UCSD-AML1 (cell line): Measurements from ENCODE around the gene USP17L13.
"Not testable (repeated sequence)": the region's sequence is repeated elsewhere in the genome, so short reads cannot be mapped to it uniquely, and the experiment has no call there.

Experiments
- DNase-seq: peaks from one replicate; lab custom pipeline; 2025; ENCODE audit not compliant: unreplicated experiment; lab: John Stamatoyannopoulos, UW

The USP17L13 gene

GRCh38 chr4:9224596-9224995 lies at the start of gene USP17L13:
Gene USP17L13 (plus strand): TSS chr4:9224896. CDS start chr4:9224896, 0 bp downstream.
- not testable (repeated sequence) for DNase-seq

- not testable (repeated sequence) for DNase-seq
Measured at GRCh38 chr4:9210357-9210756, 14.3 kb upstream of the USP17L13 start, which contains the start of gene USP17L10. Gene USP17L10 (plus strand): TSS chr4:9210657. CDS start chr4:9210657, 0 bp downstream.

- not testable (repeated sequence) for DNase-seq
Measured at GRCh38 chr4:9214701-9215100, 10.0 kb upstream of the USP17L13 start.

- DNase-seq, result not testable (repeated sequence)
Measured at GRCh38 chr4:9215105-9215504, 9.6 kb upstream of the USP17L13 start, which contains the start of gene USP17L11. Gene USP17L11 (plus strand): TSS chr4:9215405. CDS start chr4:9215405, 0 bp downstream.

GRCh38 chr4:9219852-9220251 lies 4.8 kb upstream of the USP17L13 start, which contains the start of gene USP17L12:
Gene USP17L12 (plus strand): TSS chr4:9220152. CDS start chr4:9220152, 0 bp downstream.
- DNase-seq, result not testable (repeated sequence)

- not testable (repeated sequence) for DNase-seq
Measured at GRCh38 chr4:9230249-9230648, 5.6 kb downstream of the USP17L13 start.

GRCh38 chr4:9234085-9234484 lies 9.4 kb downstream of the USP17L13 start, which contains the start of gene USP17L15:
Gene USP17L15 (plus strand): TSS chr4:9234385. CDS start chr4:9234385, 0 bp downstream.
- not testable (repeated sequence) for DNase-seq

- DNase-seq, result not testable (repeated sequence)
Measured at GRCh38 chr4:9238461-9238860, 13.8 kb downstream of the USP17L13 start.

- not testable (repeated sequence) for DNase-seq
Measured at GRCh38 chr4:9243579-9243978, 18.9 kb downstream of the USP17L13 start, which contains the start of gene USP17L17. Gene USP17L17 (plus strand): TSS chr4:9243879. CDS start chr4:9243879, 0 bp downstream.

GRCh38 chr4:9247953-9248680 lies 23.4 kb downstream of the USP17L13 start, which contains the start of gene USP17L18:
Gene USP17L18 (plus strand): TSS chr4:9248630. CDS start chr4:9248630, 0 bp downstream.
- DNase-seq, result not testable (repeated sequence)

- DNase-seq, result not testable (repeated sequence)
Measured at GRCh38 chr4:9253078-9253477, 28.4 kb downstream of the USP17L13 start, which contains the start of gene USP17L19. Gene USP17L19 (plus strand): TSS chr4:9253378. CDS start chr4:9253378, 0 bp downstream.

- DNase-seq, result not testable (repeated sequence)
Measured at GRCh38 chr4:9257824-9258223, 33.1 kb downstream of the USP17L13 start, which contains the start of gene USP17L20. Gene USP17L20 (plus strand): TSS chr4:9258124. CDS start chr4:9258124, 0 bp downstream.

GRCh38 chr4:9262572-9262971 lies 37.9 kb downstream of the USP17L13 start, which contains the start of gene USP17L21:
Gene USP17L21 (plus strand): TSS chr4:9262872. CDS start chr4:9262872, 0 bp downstream.
- not testable (repeated sequence) for DNase-seq

- DNase-seq, result not testable (repeated sequence)
Measured at GRCh38 chr4:9267319-9267718, 42.6 kb downstream of the USP17L13 start, which contains the start of gene USP17L22. Gene USP17L22 (plus strand): TSS chr4:9267619. CDS start chr4:9267619, 0 bp downstream.

- not testable (repeated sequence) for DNase-seq
Measured at GRCh38 chr4:9271719-9272118, 47.0 kb downstream of the USP17L13 start.
